ENCODE results near the gene CHCHD5. TPM values are rescaled to one million over a fixed set of nuclear protein-coding genes. Genes with fewer than 3 reads are reported as not detected.

CHCHD5 gene
- total RNA-seq, 1 experiment from 2014 or later, result 46.7 TPM

GRCh38 chr2:112618383-112618782 lies 34.0 kb downstream of the CHCHD5 start:
- no peaks in the 10 kb centered on the region for H3K4me1 ChIP-seq (ENCODE audit: control insufficient read depth, insufficient read depth, low read length)
- TF ChIP-seq TCF7L2 (IDR thresholded peaks at IDR 0.05; ENCODE audit: low read depth, low read length), result no peak
- TF ChIP-seq REST (IDR thresholded peaks at IDR 0.05; ENCODE audit: insufficient read depth in 1 of 2, low read depth in 2 of 2, low read length in 1 of 2), result no peak
- TF ChIP-seq POLR2AphosphoS5 (IDR thresholded peaks at IDR 0.05; ENCODE audit: low read depth, low read length), result no peak
- TF ChIP-seq SIN3A (IDR thresholded peaks at IDR 0.05; ENCODE audit: borderline replicate concordance, insufficient read depth, low read depth, low read length), result no peak
- TF ChIP-seq CTCF (IDR thresholded peaks at IDR 0.05), result no peak
- in situ Hi-C loops (cut with HindIII; ENCODE audit: low pct_unique_long_range_greater_than_20kb, low sequenced_read_pairs) (no loop called here), intact Hi-C loops (cut with micrococcal nuclease; ENCODE audit: unreplicated experiment) (no loop called here)
- no TSS peak for BruUV-seq (replicated peaks)
- ChIA-PET CTCF (interaction anchor here (0.7 kb wide), 1 partner anchor 12 kb away, joined by 8 read pairs; no protein-coding TSS in a partner anchor), POLR2A (interaction anchor here (0.6 kb wide), 1 partner anchor 327 kb away, joined by 5 read pairs; no protein-coding TSS in a partner anchor)
- no peaks in the 10 kb centered on the region for H3K9me3 ChIP-seq (ENCODE audit: control insufficient read depth, insufficient read depth, low read depth, low read length)
- H3K27me3 ChIP-seq (ENCODE audit: control insufficient read depth, insufficient read depth, low read length), result no peaks in the 10 kb centered on the region
- ATAC-seq (no peak), DNase-seq (ENCODE audit: low read depth, low spot score) (no peak)
- H3K36me3 ChIP-seq (ENCODE audit: control insufficient read depth, insufficient read depth, low read length), result no peaks in the 10 kb centered on the region
- H3K4me3 ChIP-seq (ENCODE audit: low read depth in 2 of 2, low read length in 2 of 2), result no peak overlapping the region
- H3K27ac ChIP-seq (ENCODE audit: low read length), result no peak overlapping the region

GRCh38 chr2:112621790-112622527 lies 37.5 kb downstream of the CHCHD5 start:
- no peak for ATAC-seq
- Histone ChIP-seq H3K27me3 (ENCODE audit: control insufficient read depth, insufficient read depth, low read length) (no peaks in the 10 kb centered on the region), H3K27ac (ENCODE audit: low read length) (no peak overlapping the region), H3K9me3 (ENCODE audit: control insufficient read depth, insufficient read depth, low read depth, low read length) (no peaks in the 10 kb centered on the region), H3K4me3 (ENCODE audit: low read depth in 2 of 2, low read length in 2 of 2) (no peak overlapping the region), H3K4me1 (ENCODE audit: control insufficient read depth, insufficient read depth, low read length) (peaks cover 8% of the 10 kb centered on the region; the same call in 1 of the 2 replicates), H3K36me3 (ENCODE audit: control insufficient read depth, insufficient read depth, low read length) (no peaks in the 10 kb centered on the region)
- BruUV-seq (replicated peaks), result no TSS peak
- intact Hi-C loops (cut with micrococcal nuclease; ENCODE audit: unreplicated experiment), result no loop called here
- in situ Hi-C loops (cut with HindIII; ENCODE audit: low pct_unique_long_range_greater_than_20kb, low sequenced_read_pairs), result no loop called here
- ChIA-PET POLR2A (no interaction called here), CTCF (interaction anchor here (0.7 kb wide), 1 partner anchor 10 kb away, joined by 3 read pairs; no protein-coding TSS in a partner anchor)
- no peak for TF ChIP-seq TCF7L2 (IDR thresholded peaks at IDR 0.05; ENCODE audit: low read depth, low read length)
- TF ChIP-seq CTCF (IDR thresholded peaks at IDR 0.05), result no peak
- no peak for TF ChIP-seq SIN3A (IDR thresholded peaks at IDR 0.05; ENCODE audit: borderline replicate concordance, insufficient read depth, low read depth, low read length)
- TF ChIP-seq REST (IDR thresholded peaks at IDR 0.05; ENCODE audit: insufficient read depth in 1 of 2, low read depth in 2 of 2, low read length in 1 of 2), result no peak
- no peak for TF ChIP-seq POLR2AphosphoS5 (IDR thresholded peaks at IDR 0.05; ENCODE audit: low read depth, low read length)
- DNase-seq (ENCODE audit: low read depth, low spot score), result no peak
